LNCAP (cell line): ENCODE data around the gene ZNF584.

ENCODE experiments used
- CTCF ChIP-seq: fragments of 450-650 bp; IDR thresholded peaks from 2 replicates; pipeline ENCODE4 v1.5.1; 2017; ENCODE audit warnings: mild to moderate bottlenecking

The ZNF584 gene

DNA sequence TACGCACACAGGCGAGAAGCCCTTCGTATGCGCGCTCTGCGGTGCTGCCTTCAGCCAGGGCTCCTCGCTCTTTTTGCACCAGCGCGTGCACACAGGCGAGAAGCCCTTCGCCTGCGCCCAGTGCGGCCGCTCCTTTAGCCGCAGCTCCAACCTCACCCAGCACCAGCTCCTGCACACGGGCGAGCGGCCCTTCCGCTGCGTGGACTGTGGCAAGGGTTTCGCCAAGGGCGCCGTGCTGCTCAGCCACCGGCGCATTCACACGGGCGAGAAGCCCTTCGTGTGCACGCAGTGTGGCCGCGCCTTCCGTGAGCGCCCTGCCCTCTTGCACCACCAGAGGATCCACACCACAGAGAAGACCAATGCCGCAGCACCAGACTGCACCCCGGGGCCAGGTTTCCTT is 47.7 kb downstream of the ZNF584 start:
- TF ChIP-seq CTCF, result no peak

DNA sequence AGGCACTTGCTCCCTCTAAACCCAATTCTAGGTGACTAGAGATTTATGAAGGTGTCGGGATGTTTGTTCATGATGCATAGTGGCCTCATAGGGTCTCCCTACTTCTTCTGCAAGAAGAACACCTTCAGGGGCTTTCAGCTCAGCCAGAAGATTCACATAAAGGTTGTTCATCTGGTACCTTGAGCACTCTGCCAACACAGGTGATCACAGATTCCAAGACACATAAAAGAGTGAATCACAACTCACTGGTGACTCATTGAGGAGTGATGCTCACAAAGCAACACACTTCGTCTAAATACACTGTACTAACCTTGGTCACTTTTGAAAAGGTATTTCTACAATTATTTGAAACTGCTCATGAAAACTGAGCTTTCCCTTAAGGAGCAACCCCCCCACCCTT is 51.6 kb downstream of the ZNF584 start:
- TF ChIP-seq CTCF, result no peak

DNA sequence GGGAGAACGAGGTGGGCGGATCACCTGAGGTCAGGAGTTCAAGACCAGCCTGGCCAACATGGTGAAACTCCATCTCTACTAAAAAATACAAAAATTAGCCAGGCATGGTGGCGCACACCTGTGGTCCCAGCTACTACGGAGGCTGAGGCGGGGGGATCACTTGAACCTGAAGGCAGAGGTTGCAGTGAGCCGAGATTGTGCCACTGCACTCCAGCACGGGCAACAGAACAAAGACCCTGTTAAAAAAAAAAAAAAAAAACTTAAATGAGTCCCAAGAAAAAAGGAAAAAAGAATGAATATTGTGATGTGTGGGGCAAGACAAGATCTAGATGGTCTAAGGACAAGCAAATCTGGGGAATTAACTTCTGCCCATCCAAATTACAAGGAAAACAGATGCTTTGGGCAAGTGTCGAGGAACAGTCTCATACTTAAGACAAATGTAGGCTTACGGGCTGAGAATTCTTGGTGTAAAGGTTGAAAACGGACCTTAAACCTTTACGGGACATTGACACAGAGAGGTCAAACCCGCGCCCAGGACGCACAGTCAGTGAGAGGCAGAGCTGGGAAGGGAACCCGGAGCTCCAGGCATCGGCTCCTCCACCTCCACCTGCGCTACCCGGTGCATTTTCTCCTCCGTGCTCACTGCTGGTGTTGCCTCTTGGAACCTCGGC is 57.8 kb downstream of the ZNF584 start:
- no peak for TF ChIP-seq CTCF

- no peak for TF ChIP-seq CTCF
Measured at GRCh38 chr19:58466760-58467589, 58.5 kb downstream of the ZNF584 start, which contains the start of gene ZNF324. TSS of gene ZNF324 (plus strand) at chr19:58467080. CDS start at chr19:58469186, 2,106 bp downstream.
